HTR-8/SVneo (cell line): Measurements from ENCODE around the gene MYL5.
"Not testable (repeated sequence)": the region's sequence is repeated elsewhere in the genome, so short reads cannot be mapped to it uniquely, and the experiment has no call there.

ENCODE experiments used
- DNase-seq: peaks from one replicate; pipeline ENCODE4 v3.0.0; 2011; ENCODE audit warnings: low spot score, mixed read lengths; ENCODE audit not compliant: insufficient read length
- FAIRE-seq: peaks from 2 replicates; lab custom pipeline; 2011; peaks lifted over from hg19 to GRCh38; lab: Jason Lieb, UNC

Gene MYL5

DNA sequence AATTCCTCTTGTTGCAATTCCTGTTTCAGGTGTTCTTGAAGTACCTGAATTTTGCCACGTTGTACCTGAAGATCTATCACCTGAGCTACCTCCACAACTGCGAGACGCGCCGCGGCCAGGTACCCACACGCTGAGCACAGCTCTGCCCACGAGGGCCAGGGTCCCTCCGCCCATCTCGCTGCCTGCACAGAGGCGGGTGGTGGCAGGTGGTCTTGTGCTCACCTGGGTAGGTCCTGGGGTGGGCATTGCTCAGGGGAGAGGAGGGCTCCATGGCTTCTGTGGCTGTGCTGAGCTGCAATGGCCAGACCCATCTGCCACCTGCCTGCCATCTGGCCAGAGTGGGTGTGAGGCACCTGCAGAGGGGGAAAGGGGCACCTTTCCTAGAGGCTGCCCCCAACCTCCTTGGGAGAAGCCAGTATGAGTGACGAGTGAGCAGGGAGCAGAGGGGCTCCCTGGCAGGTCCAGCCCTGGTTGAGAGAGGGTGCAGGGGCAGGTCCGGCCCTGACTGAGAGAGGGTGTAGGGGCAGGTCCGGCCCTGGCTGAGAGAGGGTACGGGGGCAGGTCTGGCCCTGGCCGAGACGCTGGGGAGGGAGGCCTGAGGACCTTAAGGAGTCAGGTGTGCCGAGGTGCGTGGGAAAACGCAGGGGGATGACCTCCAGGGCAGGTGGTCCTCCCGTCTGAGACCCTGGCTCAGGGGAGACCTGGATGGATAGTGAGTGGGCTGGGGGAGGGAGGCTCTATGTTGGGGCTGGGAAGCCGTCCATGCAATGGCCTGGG is 38.3 kb upstream of the MYL5 start:
- DNase-seq = no peak
- no peak for FAIRE-seq

- FAIRE-seq = no peak
Measured at GRCh38 chr4:636628-637159, 37.6 kb upstream of the MYL5 start.

GRCh38 chr4:637536-638280 is 36.6 kb upstream of the MYL5 start:
- FAIRE-seq (no peak), DNase-seq (no peak)

More at GRCh38 chr4:636628-637159, 37.6 kb upstream of the MYL5 start:
- DNase-seq = no peak

DNA sequence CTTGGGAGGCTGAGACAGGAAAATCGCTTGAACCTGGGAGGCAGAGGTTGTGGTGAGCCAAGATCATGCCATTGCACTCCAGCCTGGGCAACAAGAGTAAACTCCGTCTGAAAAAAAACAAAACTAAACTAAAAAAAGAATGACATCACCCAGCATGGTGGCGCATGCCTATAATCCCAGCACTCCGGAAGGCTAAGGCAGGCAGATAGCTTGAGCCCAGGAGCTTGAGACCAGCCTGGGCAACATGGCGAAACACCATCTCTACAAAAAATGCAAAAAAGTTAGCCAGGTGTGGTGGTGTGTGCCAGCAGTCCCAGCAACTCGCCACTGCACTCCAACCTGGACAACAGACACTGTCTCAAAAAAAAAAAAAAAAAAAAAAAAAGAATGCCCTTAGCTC is 32.0 kb upstream of the MYL5 start:
- not testable (repeated sequence) for FAIRE-seq, DNase-seq

DNA sequence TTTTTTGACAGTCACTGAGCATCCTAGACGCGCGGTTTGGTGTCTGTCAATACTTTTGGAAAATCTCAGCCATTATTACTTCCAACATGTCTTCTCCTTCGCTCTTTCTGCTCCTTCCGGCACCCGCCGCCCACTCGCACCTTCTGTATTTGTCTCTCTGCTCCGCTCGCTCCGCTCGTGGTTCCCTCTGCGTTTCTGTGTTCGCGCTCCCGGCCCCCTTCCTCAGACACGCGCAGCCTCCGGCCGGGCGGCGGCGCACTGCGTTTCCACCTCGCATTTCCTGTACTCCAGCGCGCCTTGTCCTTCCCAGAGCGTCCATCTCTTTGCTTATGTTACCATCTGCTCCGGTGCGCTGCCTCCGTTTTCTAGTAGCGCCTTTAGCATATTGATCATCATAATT is 27.9 kb upstream of the MYL5 start:
- DNase-seq = no peak
- no peak for FAIRE-seq

GRCh38 chr4:647481-647880 is 26.9 kb upstream of the MYL5 start:
- FAIRE-seq (no peak), DNase-seq (no peak)

GRCh38 chr4:648579-649292 is 25.6 kb upstream of the MYL5 start:
- FAIRE-seq (no peak), DNase-seq (no peak)

GRCh38 chr4:649293-649625 is 25.1 kb upstream of the MYL5 start:
- no peak for DNase-seq
- no peak for FAIRE-seq

DNA sequence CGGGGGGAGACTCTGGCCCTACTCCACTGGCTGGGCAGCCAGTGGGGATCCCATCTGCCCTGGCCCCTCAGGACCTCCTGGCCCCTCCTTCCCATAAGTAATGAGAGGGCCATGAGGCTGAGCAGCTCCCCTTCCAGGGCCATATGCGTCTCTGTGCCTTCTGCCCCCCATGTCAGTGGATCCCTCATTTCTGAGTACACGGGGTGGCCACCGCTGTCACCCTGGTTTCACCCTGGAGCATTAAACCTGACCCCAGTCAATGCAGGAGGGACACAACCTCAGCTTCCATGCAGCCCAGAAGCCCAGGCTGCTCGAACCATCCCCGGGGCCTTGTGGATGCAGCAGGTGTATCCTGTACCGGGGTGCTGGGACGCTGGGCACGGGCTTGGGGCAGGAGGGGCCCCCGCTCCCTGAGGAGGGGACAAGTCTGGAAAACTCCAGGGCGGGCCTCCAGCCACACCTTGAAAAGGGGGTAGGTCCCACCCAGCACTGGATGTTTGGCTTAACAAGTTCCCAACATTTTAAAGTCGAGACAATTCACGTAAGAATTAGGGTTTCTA is 24.5 kb upstream of the MYL5 start:
- no peak for DNase-seq
- no peak for FAIRE-seq

DNA sequence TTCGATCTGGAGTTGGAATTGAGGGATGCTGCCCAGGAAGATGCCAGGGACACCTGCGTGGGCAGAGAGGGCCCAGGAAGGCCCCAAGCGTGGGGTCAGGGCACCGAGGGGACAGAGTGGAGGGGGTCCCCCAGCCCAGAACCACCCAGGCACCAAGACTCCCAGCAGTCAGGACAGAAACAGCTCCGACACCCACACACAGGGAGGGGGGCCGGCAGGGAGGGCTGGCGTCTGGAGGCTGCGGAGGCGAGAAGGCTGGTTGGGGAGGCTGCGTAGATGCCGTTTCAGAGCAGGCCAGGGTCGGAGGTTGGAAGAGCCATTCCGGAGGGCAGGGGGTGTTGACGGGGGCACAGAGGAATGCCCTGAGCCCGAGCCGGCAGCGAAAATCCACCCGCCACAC is 23.9 kb upstream of the MYL5 start:
- FAIRE-seq (no peak), DNase-seq (no peak)

DNA sequence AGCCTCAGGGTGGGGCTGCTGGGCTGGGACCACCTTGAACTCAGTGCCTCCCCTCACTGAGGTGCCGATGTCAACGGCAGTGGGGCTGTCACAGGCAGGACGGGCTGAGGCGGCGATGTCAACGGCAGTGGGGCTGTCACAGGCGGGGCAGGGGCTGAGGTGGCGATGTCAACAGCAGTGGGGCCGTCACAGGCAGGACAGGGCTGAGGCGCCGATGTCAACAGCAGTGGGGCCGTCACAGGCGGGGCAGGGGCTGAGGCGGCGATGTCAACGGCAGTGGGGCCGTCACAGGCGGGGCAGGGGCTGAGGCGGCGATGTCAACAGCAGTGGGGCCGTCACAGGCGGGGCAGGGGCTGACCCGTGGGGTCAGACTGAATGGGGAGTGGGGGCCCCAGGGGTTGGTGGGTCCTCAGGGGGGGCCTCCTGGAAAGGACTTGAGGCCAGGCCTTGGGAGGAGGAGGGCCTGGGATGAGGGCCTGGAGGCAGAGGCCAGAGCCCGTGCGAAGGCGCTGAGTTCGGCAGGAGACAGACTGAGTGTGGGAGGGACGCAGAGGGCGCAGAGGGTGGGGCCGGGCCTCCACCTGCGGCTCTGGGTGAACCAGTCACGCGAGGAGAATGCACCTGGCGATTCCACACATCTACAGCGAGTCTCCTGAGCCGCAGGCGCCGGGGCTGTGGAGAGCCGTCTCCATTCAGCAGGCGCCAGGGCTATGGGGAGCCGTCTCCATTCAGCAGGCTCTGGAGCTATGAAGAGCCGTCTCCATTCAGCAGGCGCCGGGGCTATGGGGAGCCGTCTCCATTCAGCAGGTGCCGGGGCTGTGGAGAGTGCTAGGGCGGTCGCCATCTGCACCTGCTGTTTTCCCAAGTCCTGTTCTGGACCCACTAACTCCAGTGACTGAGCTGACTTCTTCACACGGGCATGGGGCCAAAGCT is 23.1 kb upstream of the MYL5 start:
- no peak for FAIRE-seq
- DNase-seq = no peak

GRCh38 chr4:651884-652642 is 22.3 kb upstream of the MYL5 start:
- DNase-seq (no peak), FAIRE-seq (no peak)

- FAIRE-seq (no peak), DNase-seq (no peak)
Measured at GRCh38 chr4:653080-653821, 21.1 kb upstream of the MYL5 start.

DNA sequence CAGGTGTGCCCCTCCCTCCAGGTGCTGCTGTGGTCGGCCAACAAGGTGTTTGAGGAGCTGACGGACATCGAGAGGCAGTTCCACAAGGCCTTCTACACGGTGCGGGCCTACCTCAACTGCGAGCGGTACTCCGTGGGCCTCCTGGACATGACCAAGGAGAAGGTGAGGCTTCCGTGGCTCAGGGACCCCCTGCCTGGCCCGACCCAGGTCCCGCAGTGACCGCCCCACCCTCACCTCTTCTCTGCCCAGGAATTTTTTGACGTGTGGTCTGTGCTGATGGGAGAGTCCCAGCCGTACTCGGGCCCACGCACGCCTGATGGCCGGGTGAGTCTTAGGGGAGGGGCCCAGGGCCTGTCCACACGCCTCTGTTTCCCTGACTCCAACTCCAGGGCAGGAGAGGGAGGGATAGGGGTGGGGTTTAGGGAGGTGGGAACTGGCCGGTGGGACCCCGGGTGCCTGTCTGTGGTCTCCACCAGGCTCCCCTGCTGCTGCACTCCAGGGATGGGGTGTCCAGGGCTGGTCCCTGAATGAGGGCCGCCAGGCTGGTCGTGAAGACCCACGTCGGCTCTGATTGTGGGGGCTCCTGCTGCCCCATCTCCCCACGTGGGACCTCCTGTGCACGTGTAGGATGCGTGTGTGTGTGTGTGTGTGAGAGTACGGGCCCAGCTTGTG is 20.4 kb upstream of the MYL5 start:
- DNase-seq (no peak), FAIRE-seq (no peak)

DNA sequence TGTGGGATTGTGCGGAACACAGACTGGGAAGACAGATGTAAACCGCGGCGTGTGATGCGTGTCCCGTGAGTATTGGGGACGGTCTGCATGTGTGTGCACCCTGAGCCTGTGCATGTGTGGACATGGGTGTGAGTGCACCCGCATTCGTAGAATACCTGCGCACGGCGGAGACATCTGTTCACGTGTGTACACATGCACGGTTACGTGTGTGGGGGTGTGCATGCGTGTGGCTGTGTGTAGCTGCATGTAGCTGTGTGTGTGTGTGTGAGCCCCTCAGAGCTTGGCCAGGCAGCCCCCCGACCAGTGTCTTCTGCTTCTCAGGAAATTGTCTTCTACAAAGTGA is 19.9 kb upstream of the MYL5 start:
- no peak for DNase-seq
- no peak for FAIRE-seq

GRCh38 chr4:654871-655463 is 19.4 kb upstream of the MYL5 start:
- DNase-seq (no peak), FAIRE-seq (no peak)

DNA sequence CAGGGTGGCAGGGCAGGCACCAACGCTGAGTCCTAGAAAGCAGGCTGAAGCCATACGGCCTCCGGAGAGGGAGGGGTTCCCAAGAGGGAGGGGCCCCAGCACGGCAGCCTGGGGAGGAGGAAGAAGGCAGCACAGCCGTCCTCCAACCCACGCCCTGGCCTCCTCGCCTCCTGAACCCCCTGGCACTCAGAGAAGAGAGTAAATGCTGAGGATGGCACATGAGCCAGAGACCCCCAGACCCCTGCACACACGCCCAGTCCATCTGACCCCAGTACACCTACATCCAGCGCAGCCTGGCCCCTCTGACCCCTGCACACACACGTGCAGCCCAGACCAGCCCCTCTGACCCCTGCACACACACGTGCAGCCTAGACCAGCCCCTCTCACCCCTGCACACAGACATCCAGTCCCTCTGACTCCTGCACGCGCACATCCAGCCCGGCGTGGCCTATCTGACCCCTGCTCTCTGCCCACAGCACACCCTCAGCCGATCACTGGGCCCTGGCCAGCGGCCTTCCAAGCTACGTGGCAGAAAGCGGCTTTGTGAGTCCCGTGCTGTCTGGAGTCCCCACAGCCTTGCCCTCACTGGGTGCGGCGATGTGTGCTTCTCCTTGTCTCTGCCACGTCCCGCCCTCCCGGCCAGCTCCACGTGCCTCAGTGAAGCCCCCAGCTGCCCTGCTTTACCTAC is 18.7 kb upstream of the MYL5 start:
- no peak for DNase-seq
- FAIRE-seq = no peak
